Stimulated activated CD8-positive, alpha-beta memory T cell treated with anti-CD3 and anti-CD28 coated beads, Interleukin-7, amount 100 ng/mL, for 24 hours (primary cell): ENCODE measurements around the gene GPC3.

Experiments
- DNase-seq: peaks from one replicate; pipeline ENCODE4 v3.0.0-alpha.2; 2020; ENCODE audit warnings: low read depth

Gene GPC3

DNA sequence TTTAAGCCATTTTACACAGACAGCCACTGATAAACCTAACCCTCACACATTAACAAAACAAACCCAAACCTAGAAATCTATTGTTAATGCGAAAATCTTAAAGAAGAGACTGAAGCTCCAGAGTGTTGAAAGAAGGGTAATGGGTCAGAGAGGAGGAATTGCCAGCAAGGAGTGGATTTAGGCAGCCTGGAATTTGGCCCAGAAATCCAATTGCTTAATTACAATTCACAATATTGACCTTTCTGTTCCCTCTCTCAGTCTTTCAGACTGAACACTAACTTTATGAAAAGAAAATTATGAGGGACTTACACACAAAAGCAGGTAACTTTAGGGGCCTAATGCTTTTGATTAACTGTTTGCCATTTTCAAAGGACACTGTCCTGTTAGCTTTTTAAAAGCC lies 384.9 kb downstream of the GPC3 start:
- DNase-seq = no peak

- DNase-seq = no peak
Observed at GRCh38 chrX:133598601-133599335, 386.6 kb downstream of the GPC3 start.

GRCh38 chrX:133594156-133594555 lies 391.2 kb downstream of the GPC3 start:
- DNase-seq = no peak

GRCh38 chrX:133593531-133593930 lies 391.9 kb downstream of the GPC3 start:
- DNase-seq = no peak

DNA sequence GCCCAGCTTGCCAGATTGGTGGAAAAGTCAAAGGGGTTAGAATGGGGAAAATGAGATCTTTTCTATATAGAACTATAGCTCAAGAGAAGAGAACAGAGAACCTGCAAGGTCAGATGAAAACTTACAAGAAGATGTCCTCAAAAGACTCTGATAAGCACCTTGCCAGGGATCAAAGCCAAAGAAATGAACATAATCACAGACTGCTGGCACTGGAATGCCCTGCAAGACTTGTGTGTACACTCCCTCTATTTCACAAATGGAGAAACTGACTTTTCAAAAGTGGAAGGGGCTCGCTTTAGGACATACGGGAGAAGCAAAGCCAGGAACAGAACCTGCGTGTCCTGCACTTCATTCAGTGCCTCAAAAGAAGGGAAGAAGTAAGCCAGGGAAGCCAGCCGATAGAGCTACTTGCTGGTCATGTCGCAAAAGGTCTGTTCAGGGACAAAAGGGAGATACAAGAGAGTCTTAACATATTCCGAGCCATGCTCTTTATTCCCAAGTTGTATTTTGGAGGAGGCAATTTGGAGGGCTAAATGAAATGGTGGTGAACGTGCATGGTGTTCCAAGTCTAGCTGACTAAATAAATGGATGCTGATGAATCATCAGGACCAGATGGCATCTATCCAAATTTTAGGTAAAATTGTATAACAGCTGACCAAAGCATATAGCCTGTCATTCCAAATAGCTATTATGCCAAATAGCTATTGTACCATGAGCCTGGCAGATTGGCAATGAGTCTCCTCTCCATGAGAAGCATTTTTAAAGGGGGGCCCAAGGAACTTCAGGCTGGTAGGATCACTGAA lies 394.5 kb downstream of the GPC3 start:
- DNase-seq = no peak

GRCh38 chrX:133588827-133589226 lies 396.6 kb downstream of the GPC3 start:
- DNase-seq = no peak

DNA sequence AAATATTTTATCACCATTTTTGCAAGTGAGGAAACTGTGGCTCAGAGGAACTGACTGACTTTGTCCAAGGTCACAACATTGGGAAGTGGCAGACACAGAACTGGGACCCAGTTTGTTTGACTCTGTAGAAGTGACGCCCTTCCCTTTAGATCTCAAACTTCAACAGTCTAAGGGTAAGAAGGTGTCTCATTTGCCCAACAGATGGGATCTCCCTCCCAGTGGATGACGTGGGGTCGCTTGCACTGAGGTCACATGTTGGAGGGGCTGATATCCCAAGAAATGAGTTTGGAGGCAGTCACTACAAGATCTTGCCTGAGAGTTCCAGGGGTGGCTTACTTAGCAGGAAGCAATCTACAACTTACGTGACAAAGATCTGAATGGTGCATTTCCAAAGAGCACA lies 397.6 kb downstream of the GPC3 start:
- DNase-seq = no peak

GRCh38 chrX:133587071-133587470 lies 398.3 kb downstream of the GPC3 start:
- DNase-seq = no peak

DNA sequence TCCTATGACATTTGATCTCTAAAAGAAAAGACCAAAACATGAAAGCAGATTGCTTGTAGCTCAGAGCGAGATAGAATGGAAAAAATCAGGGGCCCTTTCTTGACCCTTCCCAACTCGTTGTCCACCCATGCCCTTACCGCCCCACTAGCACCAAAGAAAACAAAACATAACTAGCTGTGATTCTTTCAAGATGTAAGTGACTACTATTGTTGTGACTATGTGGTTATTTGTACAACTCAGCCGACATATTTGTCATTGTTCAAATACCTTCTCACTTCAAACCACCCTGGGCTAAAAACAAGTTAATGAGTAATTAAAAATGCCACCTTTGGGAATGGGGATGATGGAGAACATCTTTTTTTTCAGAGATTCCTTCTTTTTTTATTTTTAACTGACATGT lies 399.0 kb downstream of the GPC3 start:
- no peak for DNase-seq

- no peak for DNase-seq
Observed at GRCh38 chrX:133583825-133584224, 401.6 kb downstream of the GPC3 start.

GRCh38 chrX:133580625-133581024 lies 404.8 kb downstream of the GPC3 start:
- DNase-seq = no peak

GRCh38 chrX:133579631-133580030 lies 405.8 kb downstream of the GPC3 start:
- DNase-seq = no peak

- DNase-seq = no peak
Observed at GRCh38 chrX:133576876-133577275, 408.5 kb downstream of the GPC3 start.

- no peak for DNase-seq
Observed at GRCh38 chrX:133575501-133576136, 409.8 kb downstream of the GPC3 start.

DNA sequence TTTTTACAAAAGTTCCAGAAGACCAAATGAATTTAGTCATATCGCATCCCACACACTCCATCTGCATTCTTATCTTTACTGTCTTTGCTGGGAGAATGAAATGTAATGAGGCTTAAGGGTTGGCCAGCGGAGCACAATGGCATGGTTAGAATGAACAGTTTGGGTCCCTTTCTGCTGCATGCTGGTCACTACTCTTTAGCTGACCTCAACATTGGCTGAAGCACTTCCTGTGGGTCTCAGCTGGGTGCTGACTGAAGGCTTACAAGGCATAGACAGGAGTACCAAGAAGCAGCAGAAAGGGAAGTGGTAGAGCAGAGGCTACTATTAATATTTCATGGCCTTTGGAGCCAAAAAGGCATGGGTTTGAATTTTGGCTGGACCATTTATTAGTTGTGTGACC lies 410.7 kb downstream of the GPC3 start:
- no peak for DNase-seq

DNA sequence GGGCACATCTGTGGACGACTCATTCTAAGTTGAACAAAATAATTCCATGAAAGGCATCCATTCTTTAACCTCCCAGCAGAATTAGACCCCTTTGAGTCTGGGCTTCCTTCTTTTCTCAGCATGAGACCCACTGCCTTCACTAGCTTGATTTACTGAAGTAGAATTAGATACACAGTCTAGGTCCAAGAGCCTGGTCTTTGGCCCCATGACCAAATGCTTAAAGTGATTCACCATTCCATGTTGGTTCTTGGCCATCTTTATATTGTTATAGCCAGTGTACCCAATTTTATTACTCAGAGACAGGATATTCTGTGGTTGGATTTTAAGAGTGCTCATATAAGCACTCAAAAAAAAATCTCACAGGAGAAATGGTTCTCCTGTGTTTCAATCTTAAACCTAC lies 414.8 kb downstream of the GPC3 start:
- DNase-seq = no peak

DNA sequence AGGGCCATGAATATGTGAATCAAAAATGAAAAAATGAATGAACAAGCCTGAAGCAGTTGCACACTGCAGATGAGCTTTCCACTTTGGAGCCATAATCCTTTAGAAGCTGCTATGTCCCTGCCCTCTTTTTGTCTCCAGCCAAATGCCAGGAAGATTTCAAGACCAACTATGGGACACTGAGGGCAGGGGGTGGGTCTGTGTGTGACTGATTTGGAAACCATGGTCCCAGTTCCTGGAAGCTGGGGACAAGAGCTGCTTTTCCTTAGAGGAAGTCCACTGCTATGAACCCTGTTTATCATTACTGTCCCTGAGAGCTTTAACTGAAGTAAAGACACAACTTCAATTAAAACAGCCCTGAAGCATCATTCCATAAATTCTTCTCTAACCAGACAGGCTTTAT lies 416.2 kb downstream of the GPC3 start:
- no peak for DNase-seq

- no peak for DNase-seq
Observed at GRCh38 chrX:133568109-133568508, 417.3 kb downstream of the GPC3 start.

- no peak for DNase-seq
Observed at GRCh38 chrX:133566876-133567275, 418.5 kb downstream of the GPC3 start.

GRCh38 chrX:133563705-133564104 lies 421.7 kb downstream of the GPC3 start:
- DNase-seq = no peak

GRCh38 chrX:133561251-133561650 lies 424.1 kb downstream of the GPC3 start:
- no peak for DNase-seq

- DNase-seq = no peak
Observed at GRCh38 chrX:133559909-133560308, 425.5 kb downstream of the GPC3 start.

DNA sequence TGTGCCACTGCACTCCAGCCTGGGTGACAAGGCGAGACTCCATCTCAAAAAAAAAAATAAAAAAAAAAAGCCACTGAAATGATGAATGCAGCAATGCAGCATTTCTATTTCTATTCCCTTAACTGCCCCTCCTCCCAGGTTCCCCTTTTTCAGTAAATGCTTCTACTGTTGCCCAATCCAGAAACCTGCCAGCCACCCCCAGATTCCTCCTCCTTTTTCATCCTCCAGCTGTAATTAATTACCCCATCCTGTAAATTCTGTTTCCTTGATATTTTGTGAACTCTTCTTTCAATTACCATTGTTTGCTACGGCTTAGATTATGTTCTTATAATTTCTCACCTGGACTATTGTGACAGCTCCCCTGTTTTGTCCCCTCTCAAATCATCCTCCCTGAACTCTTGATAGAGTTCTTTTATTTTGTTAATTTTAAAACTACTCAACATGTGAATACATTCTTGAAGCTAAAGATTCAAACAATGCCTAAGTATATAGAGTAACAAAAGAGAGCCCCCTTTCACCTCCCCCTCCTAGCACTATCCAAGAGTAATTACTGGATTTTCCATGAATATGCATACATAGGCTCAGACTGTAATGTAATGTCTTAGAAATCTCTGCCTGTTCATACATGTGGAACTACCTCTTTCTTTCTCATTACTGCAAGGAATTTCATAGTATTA lies 429.5 kb downstream of the GPC3 start:
- DNase-seq = no peak
